Mesothelial cell of epicardium (in vitro differentiated cells): ENCODE data around the gene SPRY1. TPM values are rescaled to one million over a fixed set of nuclear protein-coding genes. Genes with fewer than 3 reads are reported as not detected.

ENCODE experiments used
- DNase-seq, 2 experiments: peaks; one replicate each; pipeline ENCODE4 v3.0.0; 2021; ENCODE audit warnings: low spot score in 2 of 2; ENCODE audit not compliant: unreplicated experiment in 2 of 2
- H3K27ac Mint-ChIP-seq: 2 replicates; pipeline ENCODE4 v1.8.0; 2021; ENCODE audit warnings: mixed read lengths
- H3K27me3 Mint-ChIP-seq: 2 replicates; pipeline ENCODE4 v1.8.0; 2021; ENCODE audit warnings: low read depth, mixed read lengths
- H3K36me3 Mint-ChIP-seq: 2 replicates; pipeline ENCODE4 v1.8.0; 2021; ENCODE audit warnings: mixed read lengths
- H3K4me1 Mint-ChIP-seq: 2 replicates; pipeline ENCODE4 v1.8.0; 2021; ENCODE audit warnings: mixed read lengths
- H3K4me3 Mint-ChIP-seq: 2 replicates; pipeline ENCODE4 v1.8.0; 2021; ENCODE audit warnings: mild to moderate bottlenecking, moderate library complexity, mixed read lengths
- H3K9me3 Mint-ChIP-seq: 2 replicates; pipeline ENCODE4 v1.8.0; 2021; ENCODE audit warnings: mixed read lengths
- CTCF ChIP-seq: fragments of 200-600 bp; sonication (generic); IDR thresholded peaks from one replicate; pipeline ENCODE4 v1.5.0; 2021; ENCODE audit warnings: antibody characterized with exemption; ENCODE audit not compliant: unreplicated experiment
- total RNA-seq: library from RNA; stranded (reverse); gene quantifications from 3 replicates; pipeline ENCODE4 v1.2.1, GENCODE V29; 2021

Gene SPRY1
- total RNA-seq, 1 donor from 2014 or later, result 42.0 TPM

DNA sequence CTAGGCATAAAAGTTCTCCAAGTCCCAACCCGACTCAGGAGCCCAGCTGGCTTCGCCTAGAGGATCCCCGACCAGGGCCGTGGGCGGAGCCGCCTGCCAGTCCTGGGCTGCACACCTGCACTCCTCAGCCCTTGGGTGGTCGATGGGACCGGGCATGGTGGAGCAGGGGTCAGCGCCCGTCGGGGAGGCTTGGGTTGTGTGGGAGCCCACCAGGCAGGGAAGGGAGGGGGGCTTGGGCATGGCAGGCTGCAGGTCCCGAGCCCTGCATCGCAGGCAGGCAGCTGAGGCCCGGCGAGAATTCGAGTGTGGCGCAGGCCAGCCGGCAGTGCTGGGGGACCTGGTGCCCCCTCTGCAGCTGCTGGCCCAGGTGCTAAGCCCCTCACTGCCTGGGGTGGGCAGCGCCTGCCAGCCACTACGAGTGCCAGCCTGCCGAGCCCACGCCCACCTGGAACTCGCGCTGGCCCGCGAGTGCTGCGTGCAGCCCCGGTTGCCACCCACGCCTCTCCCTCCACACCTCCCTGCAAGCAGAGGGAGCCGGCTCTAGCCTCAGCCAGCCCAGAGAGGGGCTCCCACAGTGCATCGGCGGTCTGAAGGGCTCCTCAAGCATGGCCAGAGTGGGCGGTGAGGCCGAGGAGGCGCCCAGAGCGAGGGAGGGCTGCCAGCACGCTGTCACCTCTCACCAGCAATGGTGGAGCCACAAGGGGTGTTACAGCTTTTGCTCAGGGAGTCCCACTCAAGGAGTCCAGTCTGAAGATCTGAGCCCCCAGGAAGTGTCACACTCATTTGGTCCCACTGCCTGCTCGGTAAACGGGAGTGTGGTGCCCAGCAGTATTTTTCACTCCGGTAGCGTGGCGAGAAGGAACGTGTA, 38.9 kb downstream of the SPRY1 start:
- Mint-ChIP-seq H3K4me1 (peaks cover 4% of the 10 kb centered on the region), H3K4me3 (no peak overlapping the region), H3K9me3 (peaks cover 3% of the 10 kb centered on the region), H3K27ac (no peak overlapping the region), H3K36me3 (no peaks in the 10 kb centered on the region), H3K27me3 (no peaks in the 10 kb centered on the region)
- DNase-seq, result no peak
- no peak for TF ChIP-seq CTCF

DNA sequence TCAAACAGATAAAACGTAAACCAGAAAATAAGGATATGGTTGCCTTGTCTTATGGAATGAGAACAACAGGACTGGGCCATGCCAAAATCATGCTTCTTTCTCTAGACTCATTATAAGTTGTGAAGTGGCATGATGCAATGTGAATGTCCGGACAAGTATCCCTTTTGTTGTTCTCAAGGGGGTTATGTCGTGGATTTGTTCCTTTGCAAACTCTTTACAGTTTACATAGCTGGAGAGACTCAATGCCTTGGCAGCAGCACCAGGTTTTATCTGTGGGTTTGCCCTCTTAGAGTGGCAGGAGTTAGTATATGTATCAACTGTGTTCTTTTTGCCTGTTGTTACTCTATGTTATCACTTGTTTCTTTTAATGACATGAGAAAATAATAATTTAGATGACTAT, 41.4 kb downstream of the SPRY1 start:
- Mint-ChIP-seq H3K27me3 (no peaks in the 10 kb centered on the region), H3K4me1 (peaks cover 4% of the 10 kb centered on the region), H3K9me3 (peaks cover 3% of the 10 kb centered on the region), H3K36me3 (no peaks in the 10 kb centered on the region), H3K27ac (no peak overlapping the region), H3K4me3 (no peak overlapping the region)
- no peak for TF ChIP-seq CTCF
- DNase-seq, result no peak

DNA sequence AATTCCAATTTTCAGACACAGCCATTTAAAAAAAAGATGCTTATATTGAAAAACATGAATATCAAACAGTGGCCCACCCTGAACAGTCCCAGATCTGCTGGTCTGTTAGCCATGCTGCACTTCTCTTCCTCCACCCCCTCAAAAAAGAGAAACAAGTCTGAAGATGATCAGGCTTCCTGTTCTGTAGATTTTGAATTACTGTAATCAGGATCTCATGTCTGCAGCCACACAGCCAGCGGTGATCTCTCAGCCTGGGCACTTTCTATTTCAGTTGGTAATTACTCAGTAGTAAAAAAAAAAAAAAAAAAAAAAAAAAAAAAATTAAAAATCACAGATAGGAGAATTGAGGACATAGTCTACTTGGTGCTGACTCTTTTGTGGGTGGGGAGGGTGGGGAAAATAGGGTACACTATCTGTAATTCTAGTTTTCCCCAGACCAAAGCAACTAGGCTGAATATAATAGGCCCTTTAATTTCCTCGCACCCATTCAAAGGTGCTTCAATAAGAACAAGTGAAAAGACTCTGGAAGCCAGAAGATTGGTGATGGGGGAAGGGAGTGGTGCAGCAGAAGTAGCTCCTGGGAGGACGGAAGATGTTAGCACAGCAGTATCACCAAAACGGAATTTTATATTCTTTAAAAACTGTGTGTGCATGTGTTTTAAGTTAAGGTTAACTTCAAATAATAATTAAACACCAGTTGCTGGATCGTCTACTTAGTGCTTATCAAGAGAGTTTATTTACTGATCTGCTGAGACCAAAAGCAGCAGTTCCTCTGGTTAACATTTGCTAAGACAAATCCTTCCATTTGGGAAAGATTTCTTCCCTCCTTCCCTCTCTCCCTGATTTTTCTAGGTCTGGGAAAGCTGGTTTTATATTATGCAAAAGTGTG, 47.0 kb downstream of the SPRY1 start:
- no peak for DNase-seq
- no peak for TF ChIP-seq CTCF
- peak overlapping the region; percentile 38 for H3K4me3 Mint-ChIP-seq
- H3K36me3 Mint-ChIP-seq, result no peaks in the 10 kb centered on the region
- peak overlapping the region; percentile 91 for H3K27ac Mint-ChIP-seq
- H3K9me3 Mint-ChIP-seq, result no peaks in the 10 kb centered on the region
- peaks cover 18% of the 10 kb centered on the region for H3K4me1 Mint-ChIP-seq
- H3K27me3 Mint-ChIP-seq, result no peaks in the 10 kb centered on the region

- H3K36me3 Mint-ChIP-seq, result no peaks in the 10 kb centered on the region
- H3K4me3 Mint-ChIP-seq, result peak overlapping the region; percentile 38
- H3K9me3 Mint-ChIP-seq, result no peaks in the 10 kb centered on the region
- peak overlapping the region; percentile 91 for H3K27ac Mint-ChIP-seq
- DNase-seq, result no peak
- no peak for TF ChIP-seq CTCF
- peaks cover 18% of the 10 kb centered on the region for H3K4me1 Mint-ChIP-seq
- no peaks in the 10 kb centered on the region for H3K27me3 Mint-ChIP-seq
Observed at GRCh38 chr4:123444290-123444731, 47.7 kb downstream of the SPRY1 start.

GRCh38 chr4:123446865-123447474, 50.4 kb downstream of the SPRY1 start:
- TF ChIP-seq CTCF, result no peak
- DNase-seq, result no peak
- Mint-ChIP-seq H3K27me3 (no peaks in the 10 kb centered on the region), H3K4me3 (no peak overlapping the region), H3K36me3 (no peaks in the 10 kb centered on the region), H3K27ac (no peak overlapping the region), H3K9me3 (no peaks in the 10 kb centered on the region), H3K4me1 (peaks cover 18% of the 10 kb centered on the region)
